ENCODE data around the gene PDE4D.

The PDE4D gene

GRCh38 chr5:59588922-59589321 lies 304.6 kb downstream of the PDE4D start:
- no peak for TF ChIP-seq CTCF (conservative IDR thresholded peaks at IDR 0.05; ENCODE audit: control insufficient read depth, insufficient read depth, low read depth, low read length)
- H3K4me3 ChIP-seq (ENCODE audit: control insufficient read depth, low read depth, low read length), result no peak overlapping the region
- DNase-seq (ENCODE audit: low read depth), result peak; percentile 57

- TF ChIP-seq CTCF (conservative IDR thresholded peaks at IDR 0.05; ENCODE audit: control insufficient read depth, insufficient read depth, low read depth, low read length), result peak; percentile 19
These were observed 305.8 kb downstream of the PDE4D start for GRCh38 chr5:59587489-59588337.

DNA sequence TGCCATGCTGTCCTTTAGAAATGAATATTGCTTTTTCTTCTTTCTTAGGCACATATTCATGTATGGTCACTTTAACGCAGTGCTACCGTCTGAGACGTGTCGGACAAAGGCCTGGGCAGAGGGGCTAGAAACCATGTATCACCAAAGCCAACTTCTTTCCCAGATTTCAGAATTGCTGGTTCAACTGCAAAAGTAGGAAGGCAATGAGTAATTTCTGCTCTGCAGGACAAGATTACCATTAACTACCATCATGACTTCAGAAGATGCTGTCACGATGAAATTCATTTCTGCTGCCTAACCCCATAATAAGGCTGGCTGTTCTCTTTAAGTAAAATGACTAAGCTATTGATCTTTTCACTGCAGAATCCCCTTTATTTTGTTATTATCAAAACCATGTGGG lies 306.7 kb downstream of the PDE4D start:
- DNase-seq (ENCODE audit: low read depth), result peak; percentile 24
- H3K4me3 ChIP-seq (ENCODE audit: control insufficient read depth, low read depth, low read length), result no peak overlapping the region
- no peak for TF ChIP-seq CTCF (conservative IDR thresholded peaks at IDR 0.05; ENCODE audit: control insufficient read depth, insufficient read depth, low read depth, low read length)

More at GRCh38 chr5:59587489-59588337, 305.8 kb downstream of the PDE4D start:
- peak; percentile 72 for DNase-seq (ENCODE audit: low read depth)
- H3K4me3 ChIP-seq (ENCODE audit: control insufficient read depth, low read depth, low read length), result peak overlapping the region; percentile 9

DNA sequence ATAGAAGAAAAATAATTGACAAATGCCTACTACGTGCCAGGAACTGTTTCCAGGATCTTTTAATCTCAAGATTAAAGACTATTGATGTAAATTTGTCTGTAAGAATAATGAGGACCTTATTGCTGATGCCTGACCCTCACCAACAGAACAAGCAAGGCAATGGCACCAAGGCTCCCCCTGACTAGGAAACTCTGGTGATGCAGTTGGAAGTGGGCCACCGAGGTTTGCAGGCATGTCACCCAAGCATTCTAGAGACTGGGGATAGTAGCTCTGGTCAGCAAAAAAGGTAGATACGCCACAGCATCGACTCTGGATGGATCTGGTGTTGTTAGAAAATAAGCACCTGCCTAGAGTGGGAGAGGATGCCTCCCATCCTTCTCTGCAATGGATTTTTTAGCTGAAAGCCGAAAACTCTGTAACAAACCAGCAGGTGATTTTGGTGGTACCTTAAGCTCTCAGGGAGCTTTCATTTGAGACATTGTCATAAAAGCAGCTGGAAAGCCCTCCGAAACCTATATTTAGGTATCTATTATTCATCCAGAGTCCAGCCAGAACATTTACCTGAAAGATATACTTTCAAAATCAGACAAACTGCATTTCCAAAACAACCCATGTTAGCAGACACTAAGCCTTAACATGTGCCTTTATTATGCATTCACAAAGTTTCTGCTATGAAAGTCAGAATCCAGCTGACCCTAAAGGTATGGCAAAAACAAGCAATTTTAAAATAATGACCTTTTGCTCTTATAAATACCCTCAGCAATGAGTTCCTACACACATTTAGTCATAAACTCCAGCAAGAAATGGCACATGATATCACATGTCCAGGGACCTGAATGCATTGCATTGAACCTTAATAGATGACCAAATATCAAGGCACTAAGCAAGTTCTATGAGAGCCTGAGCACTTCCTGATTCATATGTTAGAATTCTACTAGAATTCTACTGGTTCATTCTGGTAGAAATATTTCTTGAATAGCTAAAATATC lies 308.4 kb downstream of the PDE4D start:
- TF ChIP-seq CTCF (conservative IDR thresholded peaks at IDR 0.05; ENCODE audit: control insufficient read depth, insufficient read depth, low read depth, low read length), result no peak
- no peak overlapping the region for H3K4me3 ChIP-seq (ENCODE audit: control insufficient read depth, low read depth, low read length)
- no peak for DNase-seq (ENCODE audit: low read depth)

DNA sequence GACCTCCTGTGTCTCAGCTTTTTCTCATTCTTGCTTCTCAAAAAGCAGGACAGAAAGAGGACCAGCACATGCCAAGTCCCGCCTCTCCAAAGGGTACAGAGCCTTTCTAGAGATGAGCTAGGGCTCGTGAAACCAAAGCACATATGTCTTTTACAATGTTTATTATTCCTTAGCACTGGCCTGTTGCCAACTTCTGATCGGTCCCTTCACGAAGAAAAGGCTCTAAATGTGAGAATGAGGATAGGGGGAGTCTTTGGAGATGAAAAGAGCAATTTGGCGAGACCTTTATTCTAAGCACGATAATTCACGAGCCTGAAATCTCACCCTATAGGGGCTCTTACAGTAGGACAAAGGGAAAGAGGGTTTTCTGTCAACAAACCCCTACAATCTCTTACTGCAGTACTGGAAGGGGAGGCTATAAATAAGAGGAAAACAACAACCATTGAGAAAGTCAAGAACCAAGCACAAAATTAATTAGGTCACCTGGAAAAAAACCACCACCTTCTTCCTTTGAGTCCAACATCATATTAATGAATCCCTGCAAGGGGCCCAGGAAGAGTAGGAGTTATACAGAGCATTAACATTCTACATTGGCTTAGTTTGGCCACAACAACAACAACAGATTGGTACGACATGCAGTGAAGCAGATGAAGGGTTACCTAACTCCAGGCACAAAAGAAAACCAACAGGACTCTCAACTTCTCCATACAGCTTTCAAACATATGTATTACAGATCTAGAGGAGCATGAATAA lies 309.5 kb downstream of the PDE4D start:
- no peak for TF ChIP-seq CTCF (conservative IDR thresholded peaks at IDR 0.05; ENCODE audit: control insufficient read depth, insufficient read depth, low read depth, low read length)
- DNase-seq (ENCODE audit: low read depth), result no peak

More for the DNA sequence above, 309.5 kb downstream of the PDE4D start:
- H3K4me3 ChIP-seq (ENCODE audit: control insufficient read depth, low read depth, low read length), result no peak overlapping the region
